BE2C (cell line): ENCODE data around the gene COL6A5.

ENCODE experiments used
- DNase-seq: peaks from one replicate; pipeline ENCODE4 v3.0.0-alpha.2; 2020
- H3K27me3 ChIP-seq: fragments of 250-450 bp; sonication (Bioruptor Pico); 2 replicates; pipeline ENCODE4 v1.5.1; 2020; ENCODE audit warnings: mild to moderate bottlenecking
- H3K36me3 ChIP-seq: fragments of 250-450 bp; sonication (Bioruptor Pico); 2 replicates; pipeline ENCODE4 v1.5.1; 2020; ENCODE audit warnings: mild to moderate bottlenecking
- H3K4me1 ChIP-seq: fragments of 250-450 bp; sonication (Bioruptor Pico); 2 replicates; pipeline ENCODE4 v1.5.1; 2020
- H3K4me3 ChIP-seq: 2 replicates; pipeline ENCODE4 v1.5.1; 2011; ENCODE audit warnings: low read depth, low read length
- H3K9me3 ChIP-seq: fragments of 250-450 bp; sonication (Bioruptor Pico); 2 replicates; pipeline ENCODE4 v1.5.1; 2020
- CTCF ChIP-seq: IDR thresholded peaks from 2 replicates; pipeline ENCODE4 v1.5.1; 2012; ENCODE audit warnings: mild to moderate bottlenecking, low read depth, low read length

COL6A5 gene

GRCh38 chr3:130480736-130481135, 135.3 kb downstream of the COL6A5 start:
- DNase-seq = peak; percentile 26
- H3K4me1 ChIP-seq = no peaks in the 10 kb centered on the region

GRCh38 chr3:130488288-130488687, 142.8 kb downstream of the COL6A5 start:
- no peak overlapping the region for H3K4me3 ChIP-seq
- H3K27me3 ChIP-seq = no peaks in the 10 kb centered on the region
- H3K4me1 ChIP-seq = peaks cover 23% of the 10 kb centered on the region
- H3K36me3 ChIP-seq = no peaks in the 10 kb centered on the region
- H3K9me3 ChIP-seq = 0 out of 2 replicates have a peak, but pooled peaks cover 2% of the 10 kb centered on the region
- TF ChIP-seq CTCF = no peak
- peak; percentile 13 for DNase-seq

More at GRCh38 chr3:130480736-130481135, 135.3 kb downstream of the COL6A5 start:
- no peaks in the 10 kb centered on the region for H3K36me3 ChIP-seq
- no peaks in the 10 kb centered on the region for H3K27me3 ChIP-seq
- H3K4me3 ChIP-seq = no peak overlapping the region
- 0 out of 2 replicates have a peak, but pooled peaks cover 2% of the 10 kb centered on the region for H3K9me3 ChIP-seq
- TF ChIP-seq CTCF = peak; percentile 38

- DNase-seq = no peak
- no peak overlapping the region for H3K4me3 ChIP-seq
- no peaks in the 10 kb centered on the region for H3K36me3 ChIP-seq
- H3K9me3 ChIP-seq = 0 out of 2 replicates have a peak, but pooled peaks cover 2% of the 10 kb centered on the region
- no peak for TF ChIP-seq CTCF
- H3K27me3 ChIP-seq = no peaks in the 10 kb centered on the region
- H3K4me1 ChIP-seq = peaks cover 23% of the 10 kb centered on the region
Observed at GRCh38 chr3:130488769-130489450, 143.4 kb downstream of the COL6A5 start.

DNA sequence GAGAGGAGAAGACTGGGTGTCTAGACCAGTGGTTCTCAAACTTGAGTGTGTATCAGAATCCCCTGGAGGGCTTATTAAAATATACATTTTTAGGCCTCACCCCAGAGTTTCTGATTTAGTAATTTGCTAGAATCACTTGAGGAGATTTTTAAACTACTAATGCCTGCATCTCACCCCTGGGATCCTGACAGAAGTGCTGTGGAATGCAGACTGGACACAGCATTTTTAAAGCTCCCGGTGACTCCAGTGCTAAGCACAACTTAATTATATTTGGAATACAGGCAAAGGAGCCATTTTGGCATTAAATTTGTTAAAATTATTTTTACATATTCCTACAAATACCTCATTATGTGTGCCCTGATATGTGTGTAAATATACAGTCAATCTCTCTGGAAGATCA, 144.8 kb downstream of the COL6A5 start:
- Histone ChIP-seq H3K9me3 (0 out of 2 replicates have a peak, but pooled peaks cover 2% of the 10 kb centered on the region), H3K36me3 (no peaks in the 10 kb centered on the region), H3K27me3 (no peaks in the 10 kb centered on the region), H3K4me3 (no peak overlapping the region), H3K4me1 (peaks cover 23% of the 10 kb centered on the region)
- DNase-seq = no peak
- no peak for TF ChIP-seq CTCF

GRCh38 chr3:130491431-130491830, 146.0 kb downstream of the COL6A5 start:
- Histone ChIP-seq H3K27me3 (no peaks in the 10 kb centered on the region), H3K36me3 (no peaks in the 10 kb centered on the region), H3K4me3 (no peak overlapping the region), H3K9me3 (no peaks in the 10 kb centered on the region), H3K4me1 (peaks cover 23% of the 10 kb centered on the region)
- DNase-seq = peak; percentile 12
- TF ChIP-seq CTCF = no peak

DNA sequence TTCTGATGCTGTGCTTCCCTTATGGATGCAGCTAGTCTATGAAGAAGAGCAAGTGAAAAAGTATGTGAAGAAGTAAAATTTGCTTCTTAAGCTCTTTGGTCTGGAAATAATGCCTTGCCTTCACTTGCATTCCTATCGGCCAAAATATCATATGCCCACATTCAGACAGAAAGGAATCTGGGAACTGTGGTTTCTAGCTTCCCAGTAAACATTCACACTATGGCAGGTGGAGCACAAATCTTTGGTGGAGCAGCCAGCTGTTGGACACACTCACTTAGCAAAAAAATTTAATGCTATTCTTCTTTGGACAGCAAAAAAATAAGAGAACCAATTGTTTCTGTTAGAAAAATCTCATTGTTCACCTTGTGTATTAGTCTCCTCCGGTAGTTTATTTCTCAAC, 159.2 kb downstream of the COL6A5 start:
- TF ChIP-seq CTCF = no peak
- Histone ChIP-seq H3K36me3 (no peaks in the 10 kb centered on the region), H3K9me3 (no peaks in the 10 kb centered on the region), H3K4me1 (no peaks in the 10 kb centered on the region; the same call in 1 of the 2 replicates), H3K4me3 (no peak overlapping the region), H3K27me3 (no peaks in the 10 kb centered on the region)
- DNase-seq = no peak
